H1 (cell line): Measurements from ENCODE around the gene CD68. TPM values are rescaled to one million over a fixed set of nuclear protein-coding genes. Genes with fewer than 3 reads are reported as not detected.
A peak's percentile ranks its signal among the peaks of the same experiment; 100 is the strongest.

ENCODE experiments used
- CTCF ChIA-PET: fragments of 300-600 bp; sonication (Branson Sonifier 250); formaldehyde crosslinking; loops from one replicate; lab custom pipeline; 2021; ENCODE audit not compliant: partially characterized antibody; lab: Charles Lee
- POLR2A ChIA-PET: fragments of 300-600 bp; sonication (Branson Sonifier 250); formaldehyde crosslinking; loops from one replicate; lab custom pipeline; 2021; ENCODE audit warnings: inconsistent platforms; ENCODE audit not compliant: partially characterized antibody; lab: Charles Lee
- DNase-seq, 2 experiments: peaks; one replicate each; pipeline versions ENCODE4 v3.0.0 to v3.0.0-alpha.2; 2010 to 2022; ENCODE audit warnings: low spot score in 2 of 2, low read depth in 1 of 2, mixed read lengths in 1 of 2
- FAIRE-seq: peaks from 2 replicates; lab custom pipeline; 2011; peaks lifted over from hg19 to GRCh38; lab: Jason Lieb, UNC
- H2AFZ ChIP-seq: 2 replicates; pipeline ENCODE4 v1.8.1; 2012; ENCODE audit warnings: low read length, inconsistent platforms
- H2AK5ac ChIP-seq: 2 replicates; pipeline ENCODE4 v1.6.1; 2013; ENCODE audit warnings: low read depth, low read length
- H2BK120ac ChIP-seq: replicated peaks from 2 replicates; pipeline ENCODE3; 2013; ENCODE audit warnings: low read depth, low read length, inconsistent platforms
- H2BK12ac ChIP-seq: 2 replicates; pipeline ENCODE4 v1.6.1; 2013; ENCODE audit warnings: low read depth, low read length
- H2BK15ac ChIP-seq: 2 replicates; pipeline ENCODE4 v1.6.1; 2013; ENCODE audit warnings: low read length
- H2BK20ac ChIP-seq: 2 replicates; pipeline ENCODE4 v1.6.1; 2013; ENCODE audit warnings: low read length
- H2BK5ac ChIP-seq: 2 replicates; pipeline ENCODE4 v1.6.1; 2013; ENCODE audit warnings: low read depth, low read length
- H3K14ac ChIP-seq: 2 replicates; pipeline ENCODE4 v1.6.1; 2013; ENCODE audit warnings: inconsistent platforms; ENCODE audit not compliant: insufficient read length
- H3K18ac ChIP-seq: 2 replicates; pipeline ENCODE4 v1.6.1; 2013; ENCODE audit warnings: low read length; ENCODE audit errors: extremely low read depth
- H3K23ac ChIP-seq: 2 replicates; pipeline ENCODE4 v1.6.1; 2013; ENCODE audit warnings: inconsistent platforms; ENCODE audit not compliant: insufficient read length
- H3K23me2 ChIP-seq: 2 replicates; pipeline ENCODE4 v1.6.1; 2013; ENCODE audit warnings: low read depth, low read length
- H3K27ac ChIP-seq: 2 replicates; pipeline ENCODE4 v1.6.1; 2011; ENCODE audit warnings: low read depth, low read length, inconsistent platforms
- H3K27me3 ChIP-seq, 4 experiments: replicated peaks in 1 of 4; 1 replicate in 1 of 4; 2 replicates in 3 of 4; pipeline versions ENCODE4 v1.6.1 to v1.8.1; 2011 to 2013; ENCODE audit warnings: low read length in 3 of 4, mild to moderate bottlenecking in 3 of 4, inconsistent platforms in 2 of 4, mixed read lengths in 2 of 4, moderate library complexity in 1 of 4; ENCODE audit not compliant: control insufficient read depth in 3 of 4, insufficient read depth in 3 of 4; ENCODE audit errors: extremely low read depth in 1 of 4
- H3K36me3 ChIP-seq, 4 experiments: 2 replicates each; pipeline versions ENCODE4 v1.6.1 to v1.8.1; 2011 to 2013; ENCODE audit warnings: mild to moderate bottlenecking in 4 of 4, low read length in 3 of 4, moderate library complexity in 2 of 4, control low read depth in 1 of 4, inconsistent platforms in 1 of 4; ENCODE audit not compliant: insufficient read depth in 4 of 4, control insufficient read depth in 2 of 4
- H3K4ac ChIP-seq: replicated peaks from 2 replicates; pipeline ENCODE3; 2013; ENCODE audit warnings: low read length, low read depth, mixed read lengths, inconsistent platforms; ENCODE audit not compliant: insufficient read length
- H3K4me1 ChIP-seq, 4 experiments: replicated peaks in 1 of 4; 1 replicate in 1 of 4; 2 replicates in 3 of 4; pipeline versions ENCODE4 v1.6.1 to v1.8.1; 2011 to 2013; ENCODE audit warnings: low read length in 3 of 4, inconsistent platforms in 2 of 4, mixed read lengths in 1 of 4; ENCODE audit not compliant: insufficient read depth in 4 of 4, control insufficient read depth in 3 of 4
- H3K4me2 ChIP-seq, 2 experiments: 2 replicates each; pipeline versions ENCODE4 v1.6.1 to v1.8.1; 2011 to 2013; ENCODE audit warnings: low read depth in 2 of 2, low read length in 2 of 2, control low read depth in 1 of 2, inconsistent platforms in 1 of 2, mild to moderate bottlenecking in 1 of 2; ENCODE audit not compliant: insufficient read depth in 1 of 2
- H3K4me3 ChIP-seq, 4 experiments: fragments of 200-600, 300-600 bp in 1 of 4; sonication (generic), shearing (Covaris generic), sonication (Bioruptor Twin) in 1 of 4; 2 replicates each; pipeline versions ENCODE4 v1.5.1 to v1.8.1; 2011 to 2016; ENCODE audit warnings: low read length in 4 of 4, low read depth in 3 of 4, control low read depth in 2 of 4, inconsistent platforms in 2 of 4, mild to moderate bottlenecking in 2 of 4, mixed read lengths in 1 of 4, moderate library complexity in 1 of 4; ENCODE audit not compliant: insufficient read depth in 2 of 4; ENCODE audit errors: extremely low read depth in 1 of 4
- H3K56ac ChIP-seq: replicated peaks from 2 replicates; pipeline ENCODE3; 2013; ENCODE audit warnings: low read depth, mild to moderate bottlenecking, mixed read lengths, low read length, inconsistent platforms; ENCODE audit not compliant: insufficient read length
- H3K79me1 ChIP-seq: 2 replicates; pipeline ENCODE4 v1.6.1; 2013; ENCODE audit warnings: low read depth, low read length, control low read depth
- H3K79me2 ChIP-seq, 2 experiments: 2 replicates each; pipeline versions ENCODE4 v1.6.1 to v1.8.1; 2012 to 2013; ENCODE audit warnings: low read length in 2 of 2, mild to moderate bottlenecking in 2 of 2, inconsistent platforms in 1 of 2; ENCODE audit not compliant: insufficient read depth in 2 of 2, control insufficient read depth in 1 of 2
- H3K9ac ChIP-seq, 4 experiments: replicated peaks in 1 of 4; 1 replicate in 1 of 4; 2 replicates in 3 of 4; pipeline versions ENCODE4 v1.6.1 to v1.8.1; 2011 to 2013; ENCODE audit warnings: low read depth in 3 of 4, low read length in 3 of 4, control low read depth in 2 of 4, mild to moderate bottlenecking in 2 of 4, moderate library complexity in 2 of 4, inconsistent platforms in 1 of 4; ENCODE audit errors: extremely low read depth in 1 of 4
- H3K9me3 ChIP-seq, 2 experiments: 2 replicates each; pipeline versions ENCODE4 v1.6.1 to v1.8.1; 2012 to 2013; ENCODE audit warnings: mild to moderate bottlenecking in 2 of 2, moderate library complexity in 2 of 2, control low read depth in 1 of 2, inconsistent platforms in 1 of 2, low read depth in 1 of 2, low read length in 1 of 2, mixed read lengths in 1 of 2; ENCODE audit not compliant: insufficient read depth in 2 of 2
- H4K20me1 ChIP-seq, 2 experiments: replicated peaks in 1 of 2; 2 replicates each; pipeline versions ENCODE3 to v1.8.1; 2011 to 2013; ENCODE audit warnings: inconsistent platforms in 2 of 2, low read length in 2 of 2, mild to moderate bottlenecking in 1 of 2; ENCODE audit not compliant: insufficient read depth in 2 of 2, control insufficient read depth in 1 of 2
- H4K5ac ChIP-seq: 2 replicates; pipeline ENCODE4 v1.6.1; 2013; ENCODE audit warnings: low read length, low read depth, mixed read lengths, inconsistent platforms; ENCODE audit not compliant: insufficient read length
- H4K8ac ChIP-seq: 2 replicates; pipeline ENCODE4 v1.8.0; 2013; ENCODE audit warnings: mild to moderate bottlenecking, moderate library complexity, low read length, inconsistent platforms; ENCODE audit not compliant: insufficient read depth; ENCODE audit errors: extremely low read depth
- H4K91ac ChIP-seq: replicated peaks from 2 replicates; pipeline ENCODE3; 2013; ENCODE audit warnings: low read length, mixed read lengths, inconsistent platforms; ENCODE audit not compliant: insufficient read length
- CBX5 ChIP-seq: fragments of 300-800, 300-1000 bp; sonication (generic); IDR thresholded peaks from 2 replicates; pipeline ENCODE4 v1.7.1; 2016; ENCODE audit warnings: antibody characterized with exemption, low read length, low read depth
- CREB1 ChIP-seq: IDR thresholded peaks from 2 replicates; pipeline ENCODE4 v1.6.1; 2012; ENCODE audit warnings: inconsistent platforms
- EGR1 ChIP-seq: IDR thresholded peaks from 2 replicates; pipeline ENCODE4 v1.6.1; 2011; ENCODE audit warnings: low read depth, low read length, borderline replicate concordance
- HDAC6 ChIP-seq: IDR thresholded peaks from one replicate; pipeline ENCODE4 v1.7.1; 2012; ENCODE audit warnings: low read depth, mild to moderate bottlenecking, inconsistent platforms, low read length, moderate library complexity
- KDM1A ChIP-seq: fragments of 200-600, 300-600 bp; sonication (generic); IDR thresholded peaks from 2 replicates; pipeline ENCODE4 v1.7.1; 2016; ENCODE audit warnings: mild to moderate bottlenecking, low read length, borderline replicate concordance
- KDM4A ChIP-seq: IDR thresholded peaks from one replicate; pipeline ENCODE4 v1.7.1; 2012; ENCODE audit warnings: low read depth, mild to moderate bottlenecking, moderate library complexity, low read length, inconsistent platforms; ENCODE audit not compliant: severe bottlenecking
- MAFK ChIP-seq: IDR thresholded peaks from 2 replicates; pipeline ENCODE4 v1.6.1; 2012; ENCODE audit warnings: low read depth, mild to moderate bottlenecking, improper control_type of control experiment, low read length
- NANOG ChIP-seq: IDR thresholded peaks from 2 replicates; pipeline ENCODE4 v1.6.1; 2011; ENCODE audit warnings: low read length, low read depth, mild to moderate bottlenecking, inconsistent platforms; ENCODE audit not compliant: insufficient read depth, poor library complexity, severe bottlenecking
- POU5F1 ChIP-seq: IDR thresholded peaks from 2 replicates; pipeline ENCODE4 v1.6.1; 2011; ENCODE audit warnings: low read depth, mild to moderate bottlenecking, low read length, moderate library complexity
- RBBP5 ChIP-seq: IDR thresholded peaks from 2 replicates; pipeline ENCODE4 v1.7.1; 2012; ENCODE audit warnings: low read depth, mild to moderate bottlenecking, inconsistent platforms, low read length, moderate library complexity, borderline replicate concordance
- SIN3A ChIP-seq, 2 experiments: IDR thresholded peaks in 1 of 2; conservative IDR thresholded peaks in 1 of 2; 2 replicates each; pipeline ENCODE4 v1.6.1; 2011 to 2012; ENCODE audit warnings: low read length in 2 of 2, improper control_type of control experiment in 1 of 2, low read depth in 1 of 2, mild to moderate bottlenecking in 1 of 2
- TCF12 ChIP-seq: IDR thresholded peaks from 2 replicates; pipeline ENCODE4 v1.6.1; 2011; ENCODE audit warnings: low read depth, mild to moderate bottlenecking, low read length
- WGBS, 2 experiments: shearing (Covaris generic) in 1 of 2; methylation state at CpG; one replicate each; pipeline versions ENCODE4 v1.1.6 to v1.1.7; 2013 to 2015; ENCODE audit warnings: low lambda C conversion rate in 2 of 2, mixed read lengths in 2 of 2, inconsistent platforms in 1 of 2, low coverage in 1 of 2, missing lambda C conversion rate in 1 of 2; ENCODE audit not compliant: insufficient replicate concordance in 2 of 2, insufficient coverage in 1 of 2, insufficient read length in 1 of 2; ENCODE audit errors: extremely low coverage in 1 of 2, missing lambda C conversion rate in 1 of 2; 5-methylcytosine and 5-hydroxymethylcytosine counted together
- polyA plus RNA-seq, 7 experiments: library from polyadenylated mRNA; depleted of rRNA in 3 of 7; stranded (reverse) in 5 of 7; unstranded in 2 of 7; fragments of >200 nt in 5 of 7; fragments of 200-250 nt in 2 of 7; gene quantifications; 1 replicate in 5 of 7; 2 replicates in 1 of 7; 4 replicates in 1 of 7; pipeline versions ENCODE4 v1.2.1 to v1.2.3, GENCODE V29; 2011 to 2013; ENCODE audit warnings: missing spikeins in 2 of 7, mixed read lengths in 2 of 7
- total RNA-seq: library from RNA; stranded (reverse); fragmentation: NEBNext Ultra II Directional; extraction: Animal tissue kit (Norgen Biotek cat#: 25700); gene quantifications from 2 replicates; pipeline ENCODE4 v1.2.1, GENCODE V29; 2021
- TF ChIP-seq, protein P1 (sequence below): IDR thresholded peaks from 2 replicates; pipeline ENCODE4 v1.6.1; 2011; ENCODE audit warnings: low read depth, mild to moderate bottlenecking, low read length; ENCODE audit not compliant: insufficient read depth

Gene CD68
- total and polyA plus RNA-seq, 2 of the 8 experiments (the other 6 are each of a cell fraction or from before 2014, with no cell fraction given) = 0.18 TPM; not detected in 1

GRCh38 chr17:7556627-7557026 is 22.8 kb upstream of the CD68 start:
- H3K4me1 ChIP-seq = peaks cover 11 to 37% (median 23%) of the 10 kb centered on the region in 4 experiments
- FAIRE-seq = no peak
- CTCF ChIA-PET = interaction anchor here (0.7 to 12.7 kb wide), 11 partner anchors 10 to 207 kb away, joined by 3 to 251 read pairs (median 5); partner anchors contain the start of genes SOX15, TP53 and WRAP53
- TF ChIP-seq TCF12 = no peak
- TF ChIP-seq POU5F1 = no peak
- TF ChIP-seq, protein P1, sequence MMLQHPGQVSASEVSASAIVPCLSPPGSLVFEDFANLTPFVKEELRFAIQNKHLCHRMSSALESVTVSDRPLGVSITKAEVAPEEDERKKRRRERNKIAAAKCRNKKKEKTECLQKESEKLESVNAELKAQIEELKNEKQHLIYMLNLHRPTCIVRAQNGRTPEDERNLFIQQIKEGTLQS = no peak
- TF ChIP-seq CBX5 = no peak
- TF ChIP-seq NANOG = no peak
- no peak for TF ChIP-seq KDM4A
- TF ChIP-seq EGR1 = no peak
- no peak for TF ChIP-seq SIN3A (conservative IDR thresholded peaks at IDR 0.05 in 1 of 2, IDR thresholded peaks at IDR 0.05 in 1 of 2; ENCODE audit: low read depth in 1 of 2, low read length in 2 of 2)
- no peak for TF ChIP-seq KDM1A
- TF ChIP-seq HDAC6 = no peak
- TF ChIP-seq CREB1 = no peak
- no peak for TF ChIP-seq RBBP5
- TF ChIP-seq MAFK = no peak

More at GRCh38 chr17:7556627-7557026, 22.8 kb upstream of the CD68 start:
- H2BK5ac ChIP-seq = no peak overlapping the region
- H2AFZ ChIP-seq = no peak overlapping the region
- no peak overlapping the region for H3K4me3 ChIP-seq
- no peak overlapping the region for H3K9ac ChIP-seq
- peak overlapping the region; percentile 41 for H4K8ac ChIP-seq
- H3K23ac ChIP-seq = no peak overlapping the region
- H3K79me2 ChIP-seq = no peaks in the 10 kb centered on the region
- no peak overlapping the region for H2AK5ac ChIP-seq
- peaks cover 0 to 3% of the 10 kb centered on the region in 2 experiments for H4K20me1 ChIP-seq
- H4K5ac ChIP-seq = no peak overlapping the region
- H3K56ac ChIP-seq = no peak overlapping the region
- 86% methylated on average over 12 of the region's 12 CpGs; no CpG with 5 or more reads in 1 of the 2 experiments for WGBS, 2 experiments
- POLR2A ChIA-PET = interaction anchor here (0.8 to 37.5 kb wide), 13 partner anchors 8 to 239 kb away, joined by 3 to 1144 read pairs (median 4); partner anchors contain the start of genes ACAP1, CD68, MPDU1 and POLR2A
- H2BK20ac ChIP-seq = 0 out of 2 replicates have a peak overlapping the region, but pooled peaks have one; percentile 13
- H2BK15ac ChIP-seq = no peak overlapping the region
- H2BK12ac ChIP-seq = peak overlapping the region; percentile 39; the same call in 1 of the 2 replicates
- no peak overlapping the region for H3K4me2 ChIP-seq
- H3K14ac ChIP-seq = no peak overlapping the region
- H3K9me3 ChIP-seq = no peaks in the 10 kb centered on the region
- peak overlapping the region; percentile 39 for H2BK120ac ChIP-seq
- no peak for DNase-seq
- no peaks in the 10 kb centered on the region for H3K27me3 ChIP-seq
- H3K4ac ChIP-seq = peak overlapping the region; percentile 58
- peaks cover 2% of the 10 kb centered on the region; the same call in 1 of the 2 replicates for H3K23me2 ChIP-seq
- no peak overlapping the region for H3K27ac ChIP-seq
- H3K36me3 ChIP-seq = no peaks in the 10 kb centered on the region
- H4K91ac ChIP-seq = no peak overlapping the region
- no peaks in the 10 kb centered on the region for H3K79me1 ChIP-seq
- no peak overlapping the region for H3K18ac ChIP-seq
